ENCODE measurements around the gene USP31.
"Not testable (repeated sequence)": the region's sequence is repeated elsewhere in the genome, so short reads cannot be mapped to it uniquely, and the experiment has no call there.

The USP31 gene

GRCh38 chr16:23094136-23094535, 55.1 kb downstream of the USP31 start:
- DNase-seq (ENCODE audit: low read depth in 2 of 2) = not testable (repeated sequence)

- DNase-seq (ENCODE audit: low read depth in 2 of 2) = no peak
Measured at GRCh38 chr16:23092801-23093117, 56.5 kb downstream of the USP31 start.

- DNase-seq (ENCODE audit: low read depth in 2 of 2) = no peak
Measured at GRCh38 chr16:23092072-23092800, 57.0 kb downstream of the USP31 start.

- no peak for DNase-seq (ENCODE audit: low read depth in 2 of 2)
Measured at GRCh38 chr16:23089111-23089510, 60.1 kb downstream of the USP31 start.

GRCh38 chr16:23088018-23088417, 61.2 kb downstream of the USP31 start:
- DNase-seq (ENCODE audit: low read depth in 2 of 2) = no peak

- DNase-seq (ENCODE audit: low read depth in 2 of 2) = no peak
Measured at GRCh38 chr16:23085949-23086348, 63.3 kb downstream of the USP31 start.

- no peak for DNase-seq (ENCODE audit: low read depth in 2 of 2)
Measured at GRCh38 chr16:23082161-23082788, 67.0 kb downstream of the USP31 start.

- DNase-seq (ENCODE audit: low read depth in 2 of 2) = no peak
Measured at GRCh38 chr16:23081675-23082119, 67.6 kb downstream of the USP31 start.

- DNase-seq (ENCODE audit: low read depth in 2 of 2) = no peak
Measured at GRCh38 chr16:23080747-23081146, 68.5 kb downstream of the USP31 start.

- no peak for DNase-seq (ENCODE audit: low read depth in 2 of 2)
Measured at GRCh38 chr16:23080329-23080728, 68.9 kb downstream of the USP31 start.

GRCh38 chr16:23079675-23080301, 69.5 kb downstream of the USP31 start:
- no peak for DNase-seq (ENCODE audit: low read depth in 2 of 2)

- no peak for DNase-seq (ENCODE audit: low read depth in 2 of 2)
Measured at GRCh38 chr16:23074423-23074822, 74.8 kb downstream of the USP31 start.

- DNase-seq (ENCODE audit: low read depth in 2 of 2) = no peak
Measured at GRCh38 chr16:23072769-23073549, 76.3 kb downstream of the USP31 start.

GRCh38 chr16:23072084-23072599, 77.1 kb downstream of the USP31 start:
- DNase-seq (ENCODE audit: low read depth in 2 of 2) = no peak

GRCh38 chr16:23071196-23072083, 77.8 kb downstream of the USP31 start:
- no peak for DNase-seq (ENCODE audit: low read depth in 2 of 2)

GRCh38 chr16:23069844-23070243, 79.4 kb downstream of the USP31 start:
- DNase-seq (ENCODE audit: low read depth in 2 of 2) = no peak

- no peak for DNase-seq (ENCODE audit: low read depth in 2 of 2)
Measured at GRCh38 chr16:23068079-23068736, 81.0 kb downstream of the USP31 start.

GRCh38 chr16:23066676-23067075, 82.6 kb downstream of the USP31 start:
- no peak for DNase-seq (ENCODE audit: low read depth in 2 of 2)

GRCh38 chr16:23064639-23065038, 84.6 kb downstream of the USP31 start:
- DNase-seq (ENCODE audit: low read depth in 2 of 2) = no peak

GRCh38 chr16:23062524-23062923, 86.7 kb downstream of the USP31 start:
- no peak for DNase-seq (ENCODE audit: low read depth in 2 of 2)

GRCh38 chr16:23061669-23062068, 87.6 kb downstream of the USP31 start:
- DNase-seq (ENCODE audit: low read depth in 2 of 2) = no peak
